Measurements from ENCODE around the gene FRRS1.

Gene FRRS1

GRCh38 chr1:99710994-99711393 lies 55.4 kb downstream of the FRRS1 start:
- no peak for TF ChIP-seq ZNF518A (tag by site-specific recombination; conservative IDR thresholded peaks at IDR 0.05; ENCODE audit: low read depth)
- TF ChIP-seq ZBTB49 (tag by site-specific recombination; IDR thresholded peaks at IDR 0.05; ENCODE audit: low read depth), result no peak
- TF ChIP-seq OVOL3 (tag by site-specific recombination; IDR thresholded peaks at IDR 0.05), result no peak
- no peak for TF ChIP-seq ZNF37A (tag by site-specific recombination; IDR thresholded peaks at IDR 0.05)
- TF ChIP-seq ZNF350 (tag by site-specific recombination; IDR thresholded peaks at IDR 0.05), result no peak
- no peak for TF ChIP-seq ZNF626 (tag by site-specific recombination; IDR thresholded peaks at IDR 0.05)
- no peak for TF ChIP-seq ZFP3 (tag by site-specific recombination; IDR thresholded peaks at IDR 0.05; ENCODE audit: low read depth)
- TF ChIP-seq ZNF747 (tag by site-specific recombination; IDR thresholded peaks at IDR 0.05), result no peak
- TF ChIP-seq ZNF138 (tag by site-specific recombination; IDR thresholded peaks at IDR 0.05; ENCODE audit: borderline replicate concordance), result no peak
- TF ChIP-seq ZNF48 (tag by site-specific recombination; IDR thresholded peaks at IDR 0.05), result no peak
- Histone ChIP-seq H3K36me3 (ENCODE audit: control insufficient read depth in 2 of 2, insufficient read depth in 1 of 2, low read length in 2 of 2) (peaks cover 0 to 23% of the 10 kb centered on the region in 2 experiments; a peak in 1 of 3 replicates), H3K4me3 (ENCODE audit: low read depth, low read length) (no peak overlapping the region), H3K4me1 (ENCODE audit: control insufficient read depth, insufficient read depth, low read length) (no peaks in the 10 kb centered on the region), H3K27ac (ENCODE audit: extremely low read depth, low read depth, low read length) (no peak overlapping the region), H3K9me3 (ENCODE audit: control insufficient read depth, insufficient read depth, low read depth, low read length) (no peaks in the 10 kb centered on the region)
- ChIA-PET CTCF (interaction anchor here (0.7 kb wide), 1 partner anchor 12 kb away, joined by 5 read pairs; no protein-coding TSS in a partner anchor), POLR2A (no interaction called here)

GRCh38 chr1:99707535-99708142 lies 58.8 kb downstream of the FRRS1 start:
- Histone ChIP-seq H3K9me3 (ENCODE audit: control insufficient read depth, insufficient read depth, low read depth, low read length) (no peaks in the 10 kb centered on the region), H3K4me3 (ENCODE audit: low read depth, low read length) (no peak overlapping the region), H3K4me1 (ENCODE audit: control insufficient read depth, insufficient read depth, low read length) (no peaks in the 10 kb centered on the region), H3K36me3 (ENCODE audit: control insufficient read depth in 2 of 2, insufficient read depth in 1 of 2, low read length in 2 of 2) (peaks cover 0 to 19% of the 10 kb centered on the region in 2 experiments; a peak in 1 of 3 replicates), H3K27ac (ENCODE audit: extremely low read depth, low read depth, low read length) (no peak overlapping the region)
- CTCF ChIA-PET, result interaction anchor here (0.6 to 2.2 kb wide), 17 partner anchors 12 to 1074 kb away, joined by 3 to 15 read pairs (median 4); no protein-coding TSS in a partner anchor
- POLR2A ChIA-PET, result no interaction called here
- TF ChIP-seq ZNF311 (tag by site-specific recombination; IDR thresholded peaks at IDR 0.05; ENCODE audit: borderline replicate concordance) (no peak), ZNF654 (tag by site-specific recombination; IDR thresholded peaks at IDR 0.05; ENCODE audit: low read depth) (peak; percentile 93), ZNF398 (tag by site-specific recombination; IDR thresholded peaks at IDR 0.05) (no peak), ZNF2 (tag by site-specific recombination; IDR thresholded peaks at IDR 0.05) (0 out of 2 replicates have a peak, but pooled peaks have one; percentile 20), PRDM4 (tag by site-specific recombination; IDR thresholded peaks at IDR 0.05) (no peak), ZFP37 (tag by site-specific recombination; IDR thresholded peaks at IDR 0.05) (no peak), ZNF211 (tag by site-specific recombination; IDR thresholded peaks at IDR 0.05; ENCODE audit: low read depth) (no peak), ZNF335 (tag by site-specific recombination; conservative IDR thresholded peaks at IDR 0.05) (no peak), ZBTB1 (tag by site-specific recombination; IDR thresholded peaks at IDR 0.05) (no peak), TRIM28 (IDR thresholded peaks at IDR 0.05; ENCODE audit: borderline replicate concordance, low read length) (no peak), ZNF704 (tag by site-specific recombination; IDR thresholded peaks at IDR 0.05) (no peak), ZNF132 (tag by site-specific recombination; IDR thresholded peaks at IDR 0.05; ENCODE audit: borderline replicate concordance) (no peak)

All from HEK293 (cell line).